CD4-positive, alpha-beta memory T cell (primary cell): ENCODE measurements around the gene TINCR. TPM values are rescaled to one million over a fixed set of nuclear protein-coding genes. Genes with fewer than 3 reads are reported as not detected.

Experiments
- CTCF ChIA-PET: fragments of 350-600 bp; sonication (Branson Sonifier 250); formaldehyde crosslinking; loops from one replicate; lab custom pipeline; 2021; ENCODE audit warnings: inconsistent platforms; ENCODE audit not compliant: partially characterized antibody; lab: Charles Lee
- POLR2A ChIA-PET: fragments of 350-600 bp; sonication (Branson Sonifier 250); formaldehyde crosslinking; loops from one replicate; lab custom pipeline; 2021; ENCODE audit not compliant: partially characterized antibody; lab: Charles Lee
- DNase-seq, 5 donors: peaks; one replicate each; pipeline versions ENCODE4 v3.0.0 to v3.0.0-alpha.2; 2020 to 2022; ENCODE audit warnings: mixed read lengths in 1 of 5
- H3K27ac ChIP-seq: one replicate; pipeline ENCODE4 v1.7.0; 2013; ENCODE audit warnings: low read depth, low read length
- H3K27me3 ChIP-seq: 2 replicates; pipeline ENCODE4 v1.7.0; 2013; ENCODE audit warnings: mild to moderate bottlenecking, low read length, moderate library complexity; ENCODE audit not compliant: insufficient read depth
- H3K36me3 ChIP-seq: 2 replicates; pipeline ENCODE4 v1.7.0; 2013; ENCODE audit warnings: mild to moderate bottlenecking, low read length, moderate library complexity; ENCODE audit not compliant: insufficient read depth
- H3K4me1 ChIP-seq: 2 replicates; pipeline ENCODE4 v1.7.0; 2013; ENCODE audit warnings: mild to moderate bottlenecking, low read length, moderate library complexity; ENCODE audit not compliant: insufficient read depth
- H3K4me3 ChIP-seq, 2 donors: one replicate each; pipeline ENCODE4 v1.7.0; 2013; ENCODE audit warnings: low read length in 2 of 2, mild to moderate bottlenecking in 1 of 2
- H3K9me3 ChIP-seq, 2 donors: one replicate each; pipeline ENCODE4 v1.7.0; 2013; ENCODE audit warnings: low read length in 2 of 2, control low read depth in 1 of 2; ENCODE audit not compliant: control insufficient read depth in 1 of 2
- H3K27ac Mint-ChIP-seq, 7 donors: one replicate each; pipeline ENCODE4 v1.8.0; 2020 to 2021; ENCODE audit warnings: mixed read lengths in 7 of 7, mild to moderate bottlenecking in 6 of 7, inconsistent platforms in 3 of 7, moderate library complexity in 3 of 7
- H3K27me3 Mint-ChIP-seq, 2 donors: one replicate each; pipeline ENCODE4 v1.8.0; 2020 to 2021; ENCODE audit warnings: mixed read lengths in 2 of 2
- H3K36me3 Mint-ChIP-seq, 2 donors: one replicate each; pipeline ENCODE4 v1.8.0; 2020 to 2021; ENCODE audit warnings: mixed read lengths in 2 of 2, inconsistent platforms in 1 of 2, mild to moderate bottlenecking in 1 of 2
- H3K4me1 Mint-ChIP-seq, 4 donors: one replicate each; pipeline ENCODE4 v1.8.0; 2020 to 2021; ENCODE audit warnings: mixed read lengths in 4 of 4, mild to moderate bottlenecking in 1 of 4
- H3K4me3 Mint-ChIP-seq, 8 donors: one replicate each; pipeline ENCODE4 v1.8.0; 2020 to 2021; ENCODE audit warnings: mixed read lengths in 8 of 8, mild to moderate bottlenecking in 7 of 8, moderate library complexity in 6 of 8, inconsistent platforms in 3 of 8
- H3K9me3 Mint-ChIP-seq, 8 donors: one replicate each; pipeline ENCODE4 v1.8.0; 2020 to 2021; ENCODE audit warnings: mixed read lengths in 8 of 8, mild to moderate bottlenecking in 5 of 8, inconsistent platforms in 3 of 8, moderate library complexity in 1 of 8
- intact Hi-C: fragments of 100-400 bp; cut with micrococcal nuclease; formaldehyde crosslinking; loops from one replicate; pipeline ENCODE4 v1.15.1; 2023
- polyA plus RNA-seq, 2 donors: library from polyadenylated mRNA; unstranded; fragments of 300-500 nt; fragmentation: Illumina TruSeq; gene quantifications; one replicate each; pipeline ENCODE4 v1.2.3, GENCODE V29; 2021
- total RNA-seq, 2 experiments: library from RNA; stranded (reverse); gene quantifications; one replicate each; pipeline ENCODE4 v1.2.3, GENCODE V29; 2021

TINCR gene
- total and polyA plus RNA-seq, 4 experiments from 2014 or later: 0.20 to 1.4 (median 1.4) TPM; not detected in 1

DNA sequence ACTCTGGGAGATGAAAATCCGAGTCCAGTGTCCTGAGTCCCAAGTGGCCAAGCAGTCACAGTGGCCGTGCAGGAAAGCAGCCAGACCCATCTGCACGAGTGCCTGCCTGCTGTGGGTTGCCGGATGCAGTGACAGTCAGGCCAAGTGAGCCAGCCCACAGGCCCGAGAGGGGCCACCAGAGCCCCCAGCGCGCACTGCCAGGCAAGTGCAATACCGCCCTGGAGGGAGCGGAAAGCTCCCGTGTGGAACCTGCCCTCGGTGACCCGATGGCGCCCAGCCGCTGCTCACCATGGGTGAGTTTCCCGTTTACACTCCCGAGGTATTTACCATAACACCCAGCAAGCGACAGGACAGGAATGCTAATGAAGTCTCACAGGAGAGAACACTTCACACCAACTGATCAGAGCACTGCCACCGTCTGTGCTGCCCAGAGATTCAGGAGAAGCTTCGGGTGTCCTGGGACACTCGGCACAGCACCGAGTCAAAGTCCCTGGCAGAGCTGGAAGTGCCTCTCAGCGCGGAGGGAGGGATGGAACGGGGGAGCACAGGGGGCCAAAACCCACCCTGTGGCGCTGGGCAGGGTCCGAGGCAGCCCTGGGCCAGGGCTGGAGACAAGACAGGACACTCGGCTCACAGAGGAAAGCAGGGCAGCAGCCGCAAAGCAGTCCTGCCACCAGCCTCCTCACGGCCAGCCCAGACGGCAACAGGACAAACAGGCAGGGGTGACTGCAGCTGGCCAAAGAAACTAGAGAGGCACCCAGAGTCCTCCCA, 21.3 kb upstream of the TINCR start:
- ChIA-PET CTCF (interaction anchor here (0.6 to 0.8 kb wide), 3 partner anchors 8 to 289 kb away, joined by 3 read pairs; no protein-coding TSS in a partner anchor), POLR2A (no interaction called here)
- peaks cover 40 to 72% of the 10 kb centered on the region in 2 donors for H3K36me3 Mint-ChIP-seq
- H3K4me3 Mint-ChIP-seq: no peak overlapping the region
- H3K9me3 ChIP-seq: no peaks in the 10 kb centered on the region
- no peaks in the 10 kb centered on the region for H3K27me3 ChIP-seq
- peaks cover 0 to 2% (median 0%) of the 10 kb centered on the region in 8 donors for H3K9me3 Mint-ChIP-seq
- peaks cover 12% of the 10 kb centered on the region for H3K4me1 ChIP-seq
- H3K27me3 Mint-ChIP-seq: no peaks in the 10 kb centered on the region
- peak overlapping the region in 1 of 7 donors; percentile 27 for H3K27ac Mint-ChIP-seq
- intact Hi-C loops: no loop called here
- H3K4me3 ChIP-seq: no peak overlapping the region
- no peak for DNase-seq
- peaks cover 6 to 21% (median 10%) of the 10 kb centered on the region in 4 donors for H3K4me1 Mint-ChIP-seq
- H3K27ac ChIP-seq: no peak overlapping the region
- peaks cover 66% of the 10 kb centered on the region for H3K36me3 ChIP-seq

DNA sequence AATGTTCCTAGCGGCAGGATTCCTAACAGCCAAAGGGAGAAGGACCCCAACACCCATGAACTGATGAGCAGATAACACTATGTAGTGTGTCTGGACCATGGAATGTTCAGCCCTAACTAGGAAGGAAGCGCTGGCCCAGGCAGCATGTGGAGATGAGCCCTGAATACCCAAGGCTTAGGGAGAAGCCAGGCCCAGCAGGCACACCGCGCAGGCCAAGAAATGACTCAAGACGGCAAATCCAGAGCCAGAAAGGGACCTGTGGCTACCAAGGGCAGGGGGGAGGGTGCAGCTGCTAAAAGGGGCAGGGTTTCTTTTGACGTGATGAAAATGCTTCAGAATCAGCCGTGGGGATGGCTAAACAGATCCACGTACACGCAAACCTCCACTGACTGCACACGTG, 20.7 kb upstream of the TINCR start:
- peaks cover 6 to 21% (median 10%) of the 10 kb centered on the region in 4 donors for H3K4me1 Mint-ChIP-seq
- H3K36me3 Mint-ChIP-seq: peaks cover 42 to 69% of the 10 kb centered on the region in 2 donors
- Histone ChIP-seq H3K27me3 (no peaks in the 10 kb centered on the region), H3K4me1 (peaks cover 12% of the 10 kb centered on the region), H3K27ac (no peak overlapping the region), H3K36me3 (peaks cover 59% of the 10 kb centered on the region), H3K4me3 (no peak overlapping the region), H3K9me3 (no peaks in the 10 kb centered on the region)
- intact Hi-C loops: no loop called here
- no peak for DNase-seq
- CTCF ChIA-PET: interaction anchor here (0.6 kb wide), 1 partner anchor 288 kb away, joined by 3 read pairs; no protein-coding TSS in a partner anchor
- H3K9me3 Mint-ChIP-seq: peaks cover 0 to 2% (median 0%) of the 10 kb centered on the region in 8 donors
- POLR2A ChIA-PET: no interaction called here
- peak overlapping the region in 2 of 7 donors; percentile 11 to 24 for H3K27ac Mint-ChIP-seq
- no peak overlapping the region for H3K4me3 Mint-ChIP-seq
- H3K27me3 Mint-ChIP-seq: no peaks in the 10 kb centered on the region

DNA sequence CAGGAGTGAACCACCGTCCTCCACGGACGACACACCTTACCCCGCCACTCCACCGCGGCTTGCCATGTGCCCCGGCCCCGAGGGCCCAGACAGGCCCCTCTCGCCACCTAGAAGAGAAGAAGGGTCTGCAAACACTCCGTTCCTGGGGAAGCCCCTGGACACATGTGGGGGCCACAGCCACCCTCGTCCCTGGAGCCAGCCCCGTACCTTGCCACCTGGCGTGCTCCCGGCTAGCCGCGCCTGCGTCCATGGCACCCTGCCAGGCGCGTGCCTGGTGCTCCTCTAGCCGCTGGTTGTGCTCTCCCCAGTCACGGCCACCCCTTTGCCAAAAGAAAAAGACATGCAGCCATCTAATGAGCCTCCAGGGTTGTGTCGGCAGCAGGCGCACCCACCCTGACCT, 19.9 kb upstream of the TINCR start:
- Histone ChIP-seq H3K27me3 (no peaks in the 10 kb centered on the region), H3K27ac (no peak overlapping the region), H3K36me3 (peaks cover 51% of the 10 kb centered on the region), H3K4me3 (no peak overlapping the region), H3K4me1 (peaks cover 12% of the 10 kb centered on the region), H3K9me3 (no peaks in the 10 kb centered on the region)
- Mint-ChIP-seq H3K9me3 (peaks cover 0 to 2% (median 0%) of the 10 kb centered on the region in 8 donors), H3K4me1 (peaks cover 6 to 21% (median 10%) of the 10 kb centered on the region in 4 donors), H3K4me3 (no peak overlapping the region), H3K27ac (peak overlapping the region in 1 of 7 donors; percentile 13), H3K27me3 (no peaks in the 10 kb centered on the region), H3K36me3 (peaks cover 34 to 62% of the 10 kb centered on the region in 2 donors)
- CTCF ChIA-PET: no interaction called here
- POLR2A ChIA-PET: no interaction called here
- no peak for DNase-seq
- intact Hi-C loops: no loop called here

DNA sequence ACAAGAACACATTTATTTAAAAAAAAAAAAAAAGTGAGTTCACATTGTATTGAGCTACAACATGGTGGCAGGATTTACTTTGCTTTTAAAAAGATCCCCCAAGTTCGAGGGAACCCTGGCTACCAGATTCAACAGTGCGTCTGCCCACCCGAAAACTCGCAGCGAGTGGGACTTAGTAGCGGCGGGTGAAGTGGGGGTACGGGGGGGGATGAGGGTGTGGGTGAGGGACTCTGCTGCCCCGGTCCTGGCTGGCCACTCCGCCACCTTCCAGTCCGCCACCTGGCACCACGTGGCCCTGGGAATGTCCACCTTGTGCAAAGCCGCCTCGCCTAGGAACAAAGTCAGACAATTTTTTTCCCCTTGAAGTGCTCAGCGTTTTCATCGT, 19.3 kb upstream of the TINCR start:
- Histone ChIP-seq H3K27ac (no peak overlapping the region), H3K27me3 (no peaks in the 10 kb centered on the region), H3K4me1 (peaks cover 12% of the 10 kb centered on the region), H3K36me3 (peaks cover 45% of the 10 kb centered on the region), H3K4me3 (no peak overlapping the region), H3K9me3 (no peaks in the 10 kb centered on the region)
- POLR2A ChIA-PET: no interaction called here
- Mint-ChIP-seq H3K9me3 (no peaks in the 10 kb centered on the region), H3K4me1 (peaks cover 6 to 21% (median 10%) of the 10 kb centered on the region in 4 donors), H3K36me3 (peaks cover 28 to 56% of the 10 kb centered on the region in 2 donors), H3K27me3 (no peaks in the 10 kb centered on the region), H3K4me3 (no peak overlapping the region), H3K27ac (peak overlapping the region in 2 of 7 donors; percentile 13 to 23)
- intact Hi-C loops: no loop called here
- no peak for DNase-seq
- CTCF ChIA-PET: no interaction called here

DNA sequence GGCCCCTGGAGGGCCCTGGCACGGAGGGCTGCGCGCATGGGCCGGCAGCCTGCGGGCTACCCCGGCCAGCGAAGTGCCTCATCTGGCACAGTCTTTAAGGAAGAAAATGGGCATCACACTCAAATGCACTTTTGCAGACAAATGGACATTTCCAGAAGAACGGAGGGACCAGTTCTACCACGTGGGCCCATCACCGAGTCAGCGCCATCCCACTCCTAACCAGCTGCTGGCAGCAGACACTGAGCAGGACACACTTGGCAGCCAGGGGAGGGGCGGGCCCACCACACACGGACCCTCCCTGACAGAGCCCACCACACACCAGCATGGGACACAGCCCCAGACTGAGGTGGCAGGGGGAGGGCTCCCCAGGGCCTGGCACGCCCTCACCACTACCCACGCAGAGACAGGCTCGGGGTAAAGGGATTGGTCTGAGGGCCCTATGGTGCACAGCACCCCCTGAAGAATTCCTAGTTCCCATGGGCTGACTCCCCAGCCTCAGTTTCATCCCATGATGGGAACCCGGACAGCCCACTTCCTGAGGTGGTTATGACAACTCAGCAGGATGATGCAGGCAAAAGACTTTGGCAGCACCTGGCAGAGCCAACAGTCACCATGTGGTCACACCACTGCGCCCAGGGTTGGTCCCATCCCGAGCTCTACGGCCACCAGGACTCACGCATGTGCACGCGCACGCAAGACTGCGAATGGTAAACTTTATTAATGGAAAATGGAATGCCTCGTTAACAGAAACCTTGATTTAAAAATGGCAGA, 18.7 kb upstream of the TINCR start:
- peak overlapping the region in 1 of 8 donors; percentile 29 for H3K4me3 Mint-ChIP-seq
- no peaks in the 10 kb centered on the region for H3K27me3 Mint-ChIP-seq
- peak overlapping the region in 2 of 7 donors; percentile 63 to 67 for H3K27ac Mint-ChIP-seq
- POLR2A ChIA-PET: no interaction called here
- H3K4me1 ChIP-seq: peaks cover 12% of the 10 kb centered on the region
- peaks cover 23 to 51% of the 10 kb centered on the region in 2 donors for H3K36me3 Mint-ChIP-seq
- no peak overlapping the region for H3K4me3 ChIP-seq
- peak overlapping the region; percentile 30 for H3K27ac ChIP-seq
- no peaks in the 10 kb centered on the region for H3K9me3 ChIP-seq
- no peak for DNase-seq
- intact Hi-C loops: no loop called here
- no peaks in the 10 kb centered on the region for H3K9me3 Mint-ChIP-seq
- peaks cover 6 to 21% (median 10%) of the 10 kb centered on the region in 4 donors for H3K4me1 Mint-ChIP-seq
- H3K27me3 ChIP-seq: no peaks in the 10 kb centered on the region
- CTCF ChIA-PET: no interaction called here
- H3K36me3 ChIP-seq: peaks cover 39% of the 10 kb centered on the region

DNA sequence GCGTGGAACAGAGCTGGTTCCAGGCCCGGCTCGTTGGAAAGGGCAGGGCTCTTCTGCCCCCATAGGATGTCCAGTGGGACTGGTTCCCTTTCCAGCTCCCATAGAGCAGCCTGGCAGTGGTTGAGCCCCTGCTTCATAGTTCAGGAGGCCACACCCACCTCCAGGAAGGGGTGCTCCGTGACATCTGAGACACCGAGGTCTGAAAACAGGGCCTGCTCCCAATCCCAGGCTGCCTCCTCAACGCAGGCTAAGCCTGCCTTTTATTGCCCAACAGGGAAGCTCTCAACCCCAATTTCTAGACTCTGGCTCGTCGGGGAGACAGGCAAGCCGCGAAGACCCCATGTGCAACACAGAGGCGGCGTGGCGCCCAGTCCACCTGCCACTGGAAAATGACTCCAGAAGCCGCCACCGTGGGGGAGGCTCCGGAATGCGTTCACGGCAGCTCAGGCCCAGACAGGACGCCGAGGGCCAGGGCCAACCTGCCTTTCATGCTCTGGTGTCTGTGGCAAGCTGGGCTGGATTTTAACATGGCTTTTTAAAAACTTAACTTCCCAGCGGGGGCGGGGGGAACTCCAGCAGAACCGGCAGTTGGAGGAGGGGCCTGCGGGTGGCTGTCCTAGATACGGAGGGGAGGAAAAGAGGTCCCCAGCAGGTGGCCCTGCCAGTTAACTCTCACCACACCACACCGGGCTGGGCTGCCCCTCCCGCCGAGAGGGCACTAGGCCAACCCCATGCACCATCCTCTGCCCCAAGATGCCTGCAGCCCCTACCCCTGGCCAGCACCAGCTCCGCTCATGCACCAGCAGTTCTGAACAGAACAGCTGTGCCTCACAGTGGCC, 17.9 kb upstream of the TINCR start:
- peak overlapping the region; percentile 21 to 81 (median 70) for H3K27ac Mint-ChIP-seq
- no peaks in the 10 kb centered on the region for H3K27me3 Mint-ChIP-seq
- peak; percentile 29 to 66 (median 42) for DNase-seq
- CTCF ChIA-PET: no interaction called here
- no peaks in the 10 kb centered on the region for H3K9me3 ChIP-seq
- H3K27ac ChIP-seq: peak overlapping the region; percentile 30
- no peaks in the 10 kb centered on the region for H3K9me3 Mint-ChIP-seq
- peaks cover 22 to 47% of the 10 kb centered on the region in 2 donors for H3K36me3 Mint-ChIP-seq
- POLR2A ChIA-PET: interaction anchor here (0.6 kb wide), 1 partner anchor 670 kb away, joined by 4 read pairs; no protein-coding TSS in a partner anchor
- H3K4me1 Mint-ChIP-seq: peaks cover 6 to 21% (median 10%) of the 10 kb centered on the region in 4 donors
- no peaks in the 10 kb centered on the region for H3K27me3 ChIP-seq
- H3K4me1 ChIP-seq: peaks cover 12% of the 10 kb centered on the region
- intact Hi-C loops: no loop called here
- no peak overlapping the region for H3K4me3 ChIP-seq
- peaks cover 33% of the 10 kb centered on the region for H3K36me3 ChIP-seq
- H3K4me3 Mint-ChIP-seq: peak overlapping the region in 7 of 8 donors; percentile 31 to 63 (median 39)
